B cell (primary cell): Measurements from ENCODE around the gene SLC6A20. TPM values are rescaled to one million over a fixed set of nuclear protein-coding genes. Genes with fewer than 3 reads are reported as not detected.

Experiments used
- ATAC-seq: fragments of 200-7000 bp; cut with Tn5 transposase; one replicate; pipeline ENCODE4 v1.10.0; 2021; ENCODE audit warnings: low read depth, mild to moderate bottlenecking, moderate number of reproducible peaks, moderate library complexity
- CTCF ChIA-PET: fragments of 350-600 bp; sonication (Branson Sonifier 250); formaldehyde crosslinking; loops from one replicate; lab custom pipeline; 2021; ENCODE audit warnings: antibody characterized with exemption, inconsistent platforms; lab: Charles Lee
- POLR2A ChIA-PET: fragments of 350-600 bp; sonication (Branson Sonifier 250); formaldehyde crosslinking; loops from one replicate; lab custom pipeline; 2021; ENCODE audit warnings: antibody characterized with exemption; lab: Charles Lee
- DNase-seq: peaks from one replicate; pipeline ENCODE4 v3.0.0; 2013
- H2AFZ ChIP-seq: 2 replicates; pipeline ENCODE4 v1.6.1; 2012; ENCODE audit warnings: mild to moderate bottlenecking, low read depth, low read length; ENCODE audit not compliant: insufficient read depth, poor library complexity, severe bottlenecking
- H3K27ac ChIP-seq, 2 donors: 1 replicate in 1 of 2; 2 replicates in 1 of 2; pipeline ENCODE4 v1.5.1; 2012 to 2013; ENCODE audit warnings: low read length in 2 of 2, mild to moderate bottlenecking in 2 of 2, moderate library complexity in 1 of 2
- H3K27me3 ChIP-seq, 4 experiments: fragments of 200-600 bp in 1 of 4; sonication (generic) in 1 of 4; replicated peaks in 1 of 4; 1 replicate in 2 of 4; 2 replicates in 2 of 4; pipeline versions ENCODE4 v1.6.1 to v1.7.0; 2013 to 2016; ENCODE audit warnings: low read length in 3 of 4, mild to moderate bottlenecking in 2 of 4, mixed read lengths in 1 of 4, moderate library complexity in 1 of 4; ENCODE audit not compliant: insufficient read depth in 4 of 4, control insufficient read depth in 3 of 4; ENCODE audit errors: control extremely low read depth in 1 of 4
- H3K36me3 ChIP-seq, 2 experiments: replicated peaks in 1 of 2; 1 replicate in 1 of 2; 2 replicates in 1 of 2; pipeline versions ENCODE4 v1.6.1 to v1.7.1; 2013; ENCODE audit warnings: low read length in 1 of 2; ENCODE audit not compliant: insufficient read depth in 2 of 2, control insufficient read depth in 1 of 2; ENCODE audit errors: control extremely low read depth in 1 of 2, extremely low read depth in 1 of 2
- H3K4me1 ChIP-seq, 2 donors: fragments of 200-600 bp in 1 of 2; sonication (generic) in 1 of 2; 1 replicate in 1 of 2; 2 replicates in 1 of 2; pipeline versions ENCODE4 v1.5.1 to v1.6.1; 2013 to 2017; ENCODE audit warnings: low read length in 2 of 2; ENCODE audit not compliant: control insufficient read depth in 2 of 2, insufficient read depth in 2 of 2
- H3K4me2 ChIP-seq: replicated peaks from 2 replicates; pipeline ENCODE3; 2012; ENCODE audit warnings: mild to moderate bottlenecking, low read depth, low read length; ENCODE audit not compliant: poor library complexity, severe bottlenecking
- H3K4me3 ChIP-seq, 5 experiments: fragments of 200-600 bp in 1 of 5; sonication (generic) in 1 of 5; 1 replicate in 3 of 5; 2 replicates in 2 of 5; pipeline versions ENCODE4 v1.5.1 to v1.7.0; 2011 to 2016; ENCODE audit warnings: low read length in 4 of 5, mild to moderate bottlenecking in 4 of 5, low read depth in 2 of 5, control low read depth in 1 of 5, moderate library complexity in 1 of 5; ENCODE audit not compliant: insufficient read depth in 1 of 5; ENCODE audit errors: control extremely low read depth in 1 of 5, extremely low read depth in 1 of 5
- H3K79me2 ChIP-seq: fragments of 200-600 bp; sonication (generic); one replicate; pipeline ENCODE4 v1.6.0; 2016; ENCODE audit warnings: low read length; ENCODE audit not compliant: control insufficient read depth, insufficient read depth
- H3K9ac ChIP-seq: fragments of 200-600 bp; sonication (generic); 2 replicates; pipeline ENCODE4 v1.6.1; 2017; ENCODE audit warnings: mild to moderate bottlenecking, low read length, moderate library complexity
- H3K9me3 ChIP-seq, 3 donors: one replicate each; pipeline versions ENCODE4 v1.6.1 to v1.7.1; 2013; ENCODE audit warnings: low read length in 2 of 3; ENCODE audit not compliant: control insufficient read depth in 2 of 3, insufficient read depth in 1 of 3; ENCODE audit errors: control extremely low read depth in 1 of 3
- H4K20me1 ChIP-seq: 2 replicates; pipeline ENCODE4 v1.6.0; 2012; ENCODE audit warnings: mild to moderate bottlenecking, low read length; ENCODE audit not compliant: insufficient read depth, control insufficient read depth, poor library complexity, severe bottlenecking
- H3K27ac Mint-ChIP-seq: one replicate; pipeline ENCODE4 v1.8.0; 2021; ENCODE audit warnings: mixed read lengths
- H3K27me3 Mint-ChIP-seq: one replicate; pipeline ENCODE4 v1.8.0; 2021; ENCODE audit warnings: mixed read lengths
- H3K4me1 Mint-ChIP-seq: one replicate; pipeline ENCODE4 v1.8.0; 2021; ENCODE audit warnings: mixed read lengths
- H3K4me3 Mint-ChIP-seq: one replicate; pipeline ENCODE4 v1.8.0; 2021; ENCODE audit warnings: mixed read lengths
- H3K9me3 Mint-ChIP-seq: one replicate; pipeline ENCODE4 v1.8.0; 2022; ENCODE audit warnings: mixed read lengths; ENCODE audit not compliant: insufficient read depth
- EZH2 ChIP-seq: IDR thresholded peaks from 2 replicates; pipeline ENCODE4 v1.6.1; 2012; ENCODE audit warnings: borderline replicate concordance, low read depth, mild to moderate bottlenecking, moderate library complexity, low read length; ENCODE audit not compliant: insufficient read depth, poor library complexity, severe bottlenecking
- WGBS: methylation state at CpG from one replicate; pipeline ENCODE4 v1.1.5; 2013; ENCODE audit warnings: missing lambda C conversion rate; ENCODE audit not compliant: insufficient coverage; 5-methylcytosine and 5-hydroxymethylcytosine counted together
- intact Hi-C: fragments of 100-400 bp; cut with micrococcal nuclease; formaldehyde crosslinking; loops from one replicate; pipeline ENCODE4 v1.10.0; 2022
- polyA plus RNA-seq: library from polyadenylated mRNA; depleted of rRNA; stranded (reverse); fragments of >200 nt; gene quantifications from 2 replicates; pipeline ENCODE4 v1.2.3, GENCODE V29; 2012
- total RNA-seq, 2 donors: library from RNA; stranded (reverse); fragments of 120-200 nt in 1 of 2; gene quantifications; 1 replicate in 1 of 2; 2 replicates in 1 of 2; pipeline versions ENCODE4 v1.2.3 to v1.2.4, GENCODE V29; 2013 to 2022
- TF ChIP-seq, protein P1 (sequence below): fragments of 200-600 bp; IDR thresholded peaks from one replicate; pipeline ENCODE4 v1.8.0; 2022; ENCODE audit warnings: antibody characterized with exemption, mild to moderate bottlenecking

Gene SLC6A20
- total and polyA plus RNA-seq, 2 donors (not counting 1 experiment from before 2014, with no cell fraction given): 0.32 TPM; not detected in 1

DNA sequence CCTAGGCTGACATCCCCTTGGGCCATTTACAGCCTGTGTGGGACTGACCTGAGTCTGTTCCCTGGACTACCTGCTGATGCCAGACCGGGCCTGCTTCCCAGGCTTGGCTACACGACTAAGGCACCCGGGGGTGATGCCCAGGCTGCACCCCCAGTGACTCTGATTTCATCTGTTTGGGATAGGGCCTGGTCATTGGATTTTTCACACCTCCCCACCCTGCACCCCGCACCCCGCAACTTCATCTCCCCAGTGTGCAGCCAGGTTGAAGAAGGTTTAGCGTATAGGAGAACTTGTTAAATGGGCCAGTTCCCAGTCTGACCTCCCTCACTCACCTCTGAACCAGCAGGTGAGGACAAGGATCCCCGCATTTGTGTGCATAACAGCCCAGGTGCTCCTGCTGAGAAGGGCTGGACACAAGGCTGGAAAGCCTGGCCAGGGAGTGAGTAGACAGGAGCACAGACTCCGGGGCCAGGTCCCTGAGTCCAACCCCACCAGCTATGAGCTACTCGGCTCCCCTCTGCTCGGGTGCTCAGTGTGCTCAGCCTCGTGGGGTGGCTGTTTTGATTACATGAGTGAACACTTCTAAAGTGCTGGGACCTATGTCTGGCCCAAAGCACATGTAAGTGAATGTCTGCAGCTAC is 18.5 kb downstream of the SLC6A20 start:
- TF ChIP-seq, protein P1, sequence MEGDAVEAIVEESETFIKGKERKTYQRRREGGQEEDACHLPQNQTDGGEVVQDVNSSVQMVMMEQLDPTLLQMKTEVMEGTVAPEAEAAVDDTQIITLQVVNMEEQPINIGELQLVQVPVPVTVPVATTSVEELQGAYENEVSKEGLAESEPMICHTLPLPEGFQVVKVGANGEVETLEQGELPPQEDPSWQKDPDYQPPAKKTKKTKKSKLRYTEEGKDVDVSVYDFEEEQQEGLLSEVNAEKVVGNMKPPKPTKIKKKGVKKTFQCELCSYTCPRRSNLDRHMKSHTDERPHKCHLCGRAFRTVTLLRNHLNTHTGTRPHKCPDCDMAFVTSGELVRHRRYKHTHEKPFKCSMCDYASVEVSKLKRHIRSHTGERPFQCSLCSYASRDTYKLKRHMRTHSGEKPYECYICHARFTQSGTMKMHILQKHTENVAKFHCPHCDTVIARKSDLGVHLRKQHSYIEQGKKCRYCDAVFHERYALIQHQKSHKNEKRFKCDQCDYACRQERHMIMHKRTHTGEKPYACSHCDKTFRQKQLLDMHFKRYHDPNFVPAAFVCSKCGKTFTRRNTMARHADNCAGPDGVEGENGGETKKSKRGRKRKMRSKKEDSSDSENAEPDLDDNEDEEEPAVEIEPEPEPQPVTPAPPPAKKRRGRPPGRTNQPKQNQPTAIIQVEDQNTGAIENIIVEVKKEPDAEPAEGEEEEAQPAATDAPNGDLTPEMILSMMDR: no peak
- TF ChIP-seq EZH2: no peak
- Mint-ChIP-seq H3K9me3 (no peaks in the 10 kb centered on the region), H3K4me3 (no peak overlapping the region), H3K27me3 (peaks cover 3% of the 10 kb centered on the region), H3K4me1 (no peaks in the 10 kb centered on the region), H3K27ac (no peak overlapping the region)
- ChIA-PET POLR2A (no interaction called here), CTCF (no interaction called here)
- intact Hi-C loops: no loop called here
- H3K4me1 ChIP-seq: no peaks in the 10 kb centered on the region
- H3K4me3 ChIP-seq: no peak overlapping the region
- H3K4me2 ChIP-seq: no peak overlapping the region
- no peaks in the 10 kb centered on the region for H3K9me3 ChIP-seq
- H3K27me3 ChIP-seq: no peaks in the 10 kb centered on the region
- no peak overlapping the region for H3K9ac ChIP-seq
- no peak for ATAC-seq
- H3K79me2 ChIP-seq: no peaks in the 10 kb centered on the region
- WGBS: 99% methylated on average over 9 of the region's 11 CpGs
- no peaks in the 10 kb centered on the region for H4K20me1 ChIP-seq
- H3K27ac ChIP-seq: no peak overlapping the region
- no peak for DNase-seq
- no peaks in the 10 kb centered on the region for H3K36me3 ChIP-seq
- H2AFZ ChIP-seq: no peak overlapping the region

DNA sequence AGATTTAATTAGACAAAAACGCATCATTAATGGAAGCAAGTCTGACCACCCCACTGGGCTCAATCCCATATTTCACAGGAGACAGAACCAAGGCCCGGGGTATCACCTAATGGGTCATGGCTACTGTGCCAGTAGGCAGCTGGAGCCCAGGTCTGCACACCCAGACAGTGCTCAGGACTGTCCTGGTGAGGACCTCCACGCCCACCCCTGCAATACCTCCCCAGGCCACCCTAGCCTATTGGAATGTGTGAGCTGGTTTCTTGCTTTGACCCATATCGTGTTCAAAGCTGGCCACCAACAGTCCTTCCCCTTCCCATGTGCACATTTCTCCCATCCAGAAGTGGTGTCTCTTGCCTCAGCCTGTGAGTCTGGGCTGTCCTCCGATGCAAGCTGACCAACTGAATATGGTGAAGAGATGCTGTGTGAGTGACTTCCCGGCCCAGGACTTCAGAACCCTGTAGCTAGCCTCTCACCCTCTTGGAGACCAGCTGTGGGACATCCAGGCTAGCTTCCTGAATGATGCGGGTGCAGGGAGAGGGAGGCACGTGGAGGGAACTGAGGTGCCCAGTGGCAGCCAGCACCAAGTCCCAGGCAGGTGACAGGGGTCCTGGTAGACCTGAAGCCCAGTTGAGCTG is 19.1 kb downstream of the SLC6A20 start:
- Histone ChIP-seq H3K79me2 (no peaks in the 10 kb centered on the region), H2AFZ (no peak overlapping the region), H3K27me3 (no peaks in the 10 kb centered on the region), H3K4me3 (no peak overlapping the region), H4K20me1 (no peaks in the 10 kb centered on the region), H3K4me1 (no peaks in the 10 kb centered on the region), H3K4me2 (no peak overlapping the region), H3K36me3 (no peaks in the 10 kb centered on the region), H3K27ac (no peak overlapping the region), H3K9me3 (no peaks in the 10 kb centered on the region), H3K9ac (no peak overlapping the region)
- 94% methylated on average over 6 of the region's 8 CpGs for WGBS
- CTCF ChIA-PET: no interaction called here
- ATAC-seq: no peak
- H3K27ac Mint-ChIP-seq: no peak overlapping the region
- no peak for DNase-seq
- no peak overlapping the region for H3K4me3 Mint-ChIP-seq
- TF ChIP-seq EZH2: no peak
- TF ChIP-seq, protein P1: no peak
- intact Hi-C loops: no loop called here
- peaks cover 3% of the 10 kb centered on the region for H3K27me3 Mint-ChIP-seq
- H3K4me1 Mint-ChIP-seq: no peaks in the 10 kb centered on the region
- POLR2A ChIA-PET: no interaction called here
- H3K9me3 Mint-ChIP-seq: no peaks in the 10 kb centered on the region
